GM12873 (cell line): Measurements from ENCODE around the gene SLC37A3.

Source experiments
- TF ChIP-seq, protein P1 (sequence below): IDR thresholded peaks from 2 replicates; pipeline ENCODE4 v1.5.1; 2012; ENCODE audit warnings: low read depth, mild to moderate bottlenecking, moderate library complexity, low read length, control low read depth; ENCODE audit not compliant: insufficient read depth; ENCODE audit errors: missing control alignments

The SLC37A3 gene

DNA sequence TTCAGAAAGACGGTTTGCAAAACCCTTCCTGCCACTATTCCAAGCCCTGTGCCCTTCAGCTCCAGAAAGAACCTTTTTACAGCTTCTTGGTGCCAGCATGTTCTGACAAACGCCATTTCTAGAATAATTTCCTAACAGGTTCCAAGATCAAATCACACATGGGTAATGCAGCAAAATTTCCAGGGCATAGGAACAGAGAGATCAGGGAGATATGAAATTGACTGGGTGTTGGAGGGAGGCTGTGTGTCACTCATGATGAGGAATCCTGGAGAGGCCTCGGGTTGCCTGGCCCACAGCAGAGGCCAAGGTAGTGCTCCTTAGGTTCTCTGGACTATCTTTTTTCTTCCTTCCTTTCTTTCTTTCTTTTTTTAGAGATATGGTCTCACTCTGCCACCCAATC, 35.1 kb upstream of the SLC37A3 start:
- TF ChIP-seq, protein P1, sequence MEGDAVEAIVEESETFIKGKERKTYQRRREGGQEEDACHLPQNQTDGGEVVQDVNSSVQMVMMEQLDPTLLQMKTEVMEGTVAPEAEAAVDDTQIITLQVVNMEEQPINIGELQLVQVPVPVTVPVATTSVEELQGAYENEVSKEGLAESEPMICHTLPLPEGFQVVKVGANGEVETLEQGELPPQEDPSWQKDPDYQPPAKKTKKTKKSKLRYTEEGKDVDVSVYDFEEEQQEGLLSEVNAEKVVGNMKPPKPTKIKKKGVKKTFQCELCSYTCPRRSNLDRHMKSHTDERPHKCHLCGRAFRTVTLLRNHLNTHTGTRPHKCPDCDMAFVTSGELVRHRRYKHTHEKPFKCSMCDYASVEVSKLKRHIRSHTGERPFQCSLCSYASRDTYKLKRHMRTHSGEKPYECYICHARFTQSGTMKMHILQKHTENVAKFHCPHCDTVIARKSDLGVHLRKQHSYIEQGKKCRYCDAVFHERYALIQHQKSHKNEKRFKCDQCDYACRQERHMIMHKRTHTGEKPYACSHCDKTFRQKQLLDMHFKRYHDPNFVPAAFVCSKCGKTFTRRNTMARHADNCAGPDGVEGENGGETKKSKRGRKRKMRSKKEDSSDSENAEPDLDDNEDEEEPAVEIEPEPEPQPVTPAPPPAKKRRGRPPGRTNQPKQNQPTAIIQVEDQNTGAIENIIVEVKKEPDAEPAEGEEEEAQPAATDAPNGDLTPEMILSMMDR = no peak

- TF ChIP-seq, protein P1 = no peak
These were observed 27.8 kb upstream of the SLC37A3 start for GRCh38 chr7:140426130-140426529.

- TF ChIP-seq, protein P1 = no peak
These were observed 27.4 kb upstream of the SLC37A3 start for GRCh38 chr7:140425718-140426117.

DNA sequence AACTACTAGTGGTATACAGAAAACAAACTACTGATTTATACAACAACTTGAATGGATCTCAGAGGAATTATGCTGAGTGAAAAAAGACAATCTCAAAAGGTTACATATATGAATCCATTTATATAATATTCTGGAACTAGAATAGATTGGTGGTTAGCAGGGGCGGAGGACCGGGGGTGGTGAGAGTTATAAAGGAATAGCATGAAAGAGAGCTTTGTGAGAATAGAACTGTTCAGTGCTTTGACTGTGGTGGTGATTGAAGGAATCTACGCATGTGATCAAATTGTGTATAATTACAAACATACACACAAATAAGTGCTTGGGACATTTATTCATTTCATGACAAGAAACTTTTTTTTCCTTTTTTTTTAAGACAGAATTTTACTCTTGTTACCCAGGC, 25.2 kb upstream of the SLC37A3 start:
- TF ChIP-seq, protein P1 = no peak

GRCh38 chr7:140421521-140421920, 23.2 kb upstream of the SLC37A3 start:
- TF ChIP-seq, protein P1 = no peak

DNA sequence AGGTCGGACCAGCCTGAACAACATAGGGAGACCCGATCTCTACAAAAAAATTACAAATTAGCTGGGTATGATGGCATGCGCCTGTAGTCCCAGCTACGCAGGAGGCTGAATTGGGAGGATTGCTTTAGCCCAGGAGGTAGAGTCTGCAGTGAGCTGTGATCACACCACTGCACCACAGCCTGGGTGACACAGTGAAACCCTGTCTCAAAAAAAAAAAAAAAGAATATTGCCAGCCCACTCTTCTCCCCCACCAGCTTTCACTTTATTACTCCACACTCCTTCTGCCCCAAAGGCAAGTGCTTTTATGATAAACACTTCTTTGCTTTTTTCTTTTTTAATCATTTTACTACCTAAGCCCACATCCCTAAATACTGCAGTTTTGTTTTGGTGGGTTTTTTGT, 20.3 kb upstream of the SLC37A3 start:
- TF ChIP-seq, protein P1 = no peak

- TF ChIP-seq, protein P1 = no peak
These were observed 19.3 kb upstream of the SLC37A3 start for GRCh38 chr7:140417456-140418155.
